ENCODE data around the gene ATP6V0E1. TPM values are rescaled to one million over a fixed set of nuclear protein-coding genes. Genes with fewer than 3 reads are reported as not detected.

Gene ATP6V0E1
- total RNA-seq = 118 TPM
- polyA plus RNA-seq = 324 TPM

- H3K27ac ChIP-seq (ENCODE audit: low read depth) = peak within 1 kb of the TSS; percentile 98
- WGBS = under 1% methylated on average over 49 of the region's 49 CpGs
These were observed at the start of gene ATP6V0E1 for GRCh38 chr5:172983542-172984243. Gene ATP6V0E1 (plus strand): TSS chr5:172983771. CDS start chr5:172983861, 90 bp downstream.

DNA sequence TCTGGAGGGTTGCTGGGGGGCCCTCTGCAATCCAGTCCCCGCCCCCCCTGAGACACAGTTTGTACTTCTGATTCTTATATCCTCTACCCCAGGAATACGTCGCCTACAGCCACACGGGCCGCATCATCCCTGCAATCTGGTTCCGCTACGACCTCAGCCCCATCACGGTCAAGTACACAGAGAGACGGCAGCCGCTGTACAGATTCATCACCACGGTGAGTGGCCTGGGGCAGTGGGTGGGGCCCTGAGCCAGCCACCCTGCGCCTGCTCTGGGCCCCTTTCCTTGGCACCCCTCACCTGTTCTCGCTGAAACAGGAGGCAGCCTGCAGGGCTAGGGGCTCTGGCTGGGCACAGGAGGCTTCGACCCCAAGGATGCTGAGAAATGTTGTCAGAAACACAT is 48.5 kb upstream of the ATP6V0E1 start:
- Histone ChIP-seq H3K4me1 (ENCODE audit: insufficient read depth) (no peaks in the 10 kb centered on the region), H3K4me3 (ENCODE audit: low read depth, low read length) (no peak overlapping the region), H3K36me3 (ENCODE audit: insufficient read depth) (no peaks in the 10 kb centered on the region), H3K27ac (ENCODE audit: low read depth) (no peak overlapping the region)
- no peak for DNase-seq (ENCODE audit: extremely low spot score)
- 91% methylated on average over 14 of the region's 14 CpGs for WGBS

More at GRCh38 chr5:172983542-172984243, at the start of gene ATP6V0E1:
- peak; percentile 80 for DNase-seq (ENCODE audit: extremely low spot score)
- no peaks in the 10 kb centered on the region for H3K36me3 ChIP-seq (ENCODE audit: insufficient read depth)
- peaks cover 2% of the 10 kb centered on the region for H3K4me1 ChIP-seq (ENCODE audit: insufficient read depth)
- H3K4me3 ChIP-seq (ENCODE audit: low read depth, low read length) = peak within 1 kb of the TSS; percentile 92

GRCh38 chr5:172936401-172936800 is 47.2 kb upstream of the ATP6V0E1 start:
- Histone ChIP-seq H3K4me3 (ENCODE audit: low read depth, low read length) (no peak overlapping the region), H3K36me3 (ENCODE audit: insufficient read depth) (no peaks in the 10 kb centered on the region), H3K4me1 (ENCODE audit: insufficient read depth) (no peaks in the 10 kb centered on the region), H3K27ac (ENCODE audit: low read depth) (no peak overlapping the region)
- no peak for DNase-seq (ENCODE audit: extremely low spot score)
- 97% methylated on average over 5 of the region's 5 CpGs for WGBS

GRCh38 chr5:172939071-172939470 is 44.5 kb upstream of the ATP6V0E1 start:
- Histone ChIP-seq H3K4me1 (ENCODE audit: insufficient read depth) (no peaks in the 10 kb centered on the region), H3K4me3 (ENCODE audit: low read depth, low read length) (no peak overlapping the region), H3K36me3 (ENCODE audit: insufficient read depth) (no peaks in the 10 kb centered on the region), H3K27ac (ENCODE audit: low read depth) (no peak overlapping the region)
- no peak for DNase-seq (ENCODE audit: extremely low spot score)
- 81% methylated on average over 10 of the region's 10 CpGs for whole genome bisulfite sequencing

DNA sequence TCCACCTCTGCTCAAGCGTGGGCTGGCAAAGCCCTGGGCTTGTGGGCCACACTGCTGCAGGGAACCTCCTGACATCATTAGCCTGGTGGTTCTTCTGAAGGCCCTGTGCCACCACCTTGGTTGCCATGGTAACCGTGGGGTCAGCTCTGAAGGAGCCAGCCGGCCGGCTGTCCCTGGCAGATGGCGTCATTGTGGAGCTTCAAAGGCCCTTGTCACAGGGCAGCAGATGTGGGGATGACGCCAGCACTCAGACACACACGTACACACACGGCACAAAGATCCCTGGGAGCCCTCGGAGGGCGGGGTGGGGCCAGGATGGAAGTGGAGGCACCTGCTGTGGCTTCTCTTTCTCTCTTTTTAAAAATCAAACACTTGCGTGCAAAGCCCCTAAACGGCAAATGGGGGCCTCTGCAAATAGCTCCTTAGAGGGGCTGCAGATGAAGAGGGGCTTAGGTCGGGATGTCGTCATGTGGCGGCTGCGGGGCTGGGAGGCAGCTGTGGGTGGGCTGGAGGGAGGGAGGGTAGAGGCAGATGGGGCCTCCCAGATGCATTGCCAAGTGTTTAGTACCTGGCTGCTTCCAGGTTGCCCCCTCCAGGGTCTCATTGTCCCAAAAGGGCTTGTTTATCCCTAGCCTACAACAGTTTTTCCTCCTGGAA is 43.8 kb upstream of the ATP6V0E1 start:
- Histone ChIP-seq H3K36me3 (ENCODE audit: insufficient read depth) (no peaks in the 10 kb centered on the region), H3K27ac (ENCODE audit: low read depth) (no peak overlapping the region), H3K4me1 (ENCODE audit: insufficient read depth) (no peaks in the 10 kb centered on the region), H3K4me3 (ENCODE audit: low read depth, low read length) (no peak overlapping the region)
- WGBS = 73% methylated on average over 16 of the region's 16 CpGs
- no peak for DNase-seq (ENCODE audit: extremely low spot score)

DNA sequence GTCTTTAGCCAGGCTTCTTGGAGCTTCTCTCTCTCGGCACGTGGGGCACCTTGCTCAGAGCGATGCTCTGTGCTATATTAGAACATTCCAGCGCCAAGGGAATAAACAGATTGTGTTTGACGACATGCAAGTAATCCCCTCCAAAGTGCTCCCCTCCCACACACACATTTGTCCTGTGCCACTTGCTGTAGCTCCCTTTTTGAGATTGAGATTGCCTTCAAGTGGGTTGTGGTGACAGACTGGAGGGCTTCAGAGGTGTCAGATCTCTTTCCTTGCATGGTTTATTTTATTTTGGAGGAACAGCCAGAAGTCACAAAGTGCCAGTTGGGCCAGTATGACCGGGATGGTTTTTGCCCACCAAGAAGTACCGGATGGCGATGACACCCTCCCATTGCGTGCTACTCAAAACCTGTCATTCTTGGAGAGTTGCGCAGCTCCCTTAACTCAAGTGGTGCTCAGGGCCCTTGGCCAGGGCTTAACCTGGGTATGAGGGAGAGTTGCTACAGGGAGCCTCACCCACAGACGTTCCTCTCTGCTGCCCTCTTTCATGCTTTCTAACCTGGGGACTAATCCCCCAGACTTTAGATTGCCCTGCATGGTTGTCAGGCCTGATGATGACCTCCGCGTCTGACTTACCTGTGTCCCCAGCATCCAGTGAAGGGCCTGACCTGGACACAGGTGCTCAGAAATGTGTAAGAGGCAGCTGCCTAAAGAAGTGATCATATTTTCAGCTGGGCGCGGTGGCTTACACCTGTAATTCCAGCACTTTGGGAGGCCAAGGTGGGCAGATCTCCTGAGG is 43.1 kb upstream of the ATP6V0E1 start:
- Histone ChIP-seq H3K4me3 (ENCODE audit: low read depth, low read length) (no peak overlapping the region), H3K36me3 (ENCODE audit: insufficient read depth) (no peaks in the 10 kb centered on the region), H3K27ac (ENCODE audit: low read depth) (no peak overlapping the region), H3K4me1 (ENCODE audit: insufficient read depth) (no peaks in the 10 kb centered on the region)
- WGBS = 84% methylated on average over 15 of the region's 15 CpGs
- DNase-seq (ENCODE audit: extremely low spot score) = no peak

GRCh38 chr5:172941067-172941516 is 42.5 kb upstream of the ATP6V0E1 start:
- Histone ChIP-seq H3K27ac (ENCODE audit: low read depth) (no peak overlapping the region), H3K4me3 (ENCODE audit: low read depth, low read length) (no peak overlapping the region), H3K4me1 (ENCODE audit: insufficient read depth) (no peaks in the 10 kb centered on the region), H3K36me3 (ENCODE audit: insufficient read depth) (no peaks in the 10 kb centered on the region)
- WGBS = 56% methylated on average over 4 of the region's 4 CpGs
- no peak for DNase-seq (ENCODE audit: extremely low spot score)

- Histone ChIP-seq H3K4me3 (ENCODE audit: low read depth, low read length) (no peak overlapping the region), H3K4me1 (ENCODE audit: insufficient read depth) (no peaks in the 10 kb centered on the region), H3K27ac (ENCODE audit: low read depth) (no peak overlapping the region), H3K36me3 (ENCODE audit: insufficient read depth) (no peaks in the 10 kb centered on the region)
- no peak for DNase-seq (ENCODE audit: extremely low spot score)
- 95% methylated on average over 11 of the region's 11 CpGs for WGBS
These were observed 41.0 kb upstream of the ATP6V0E1 start for GRCh38 chr5:172942556-172942955.

DNA sequence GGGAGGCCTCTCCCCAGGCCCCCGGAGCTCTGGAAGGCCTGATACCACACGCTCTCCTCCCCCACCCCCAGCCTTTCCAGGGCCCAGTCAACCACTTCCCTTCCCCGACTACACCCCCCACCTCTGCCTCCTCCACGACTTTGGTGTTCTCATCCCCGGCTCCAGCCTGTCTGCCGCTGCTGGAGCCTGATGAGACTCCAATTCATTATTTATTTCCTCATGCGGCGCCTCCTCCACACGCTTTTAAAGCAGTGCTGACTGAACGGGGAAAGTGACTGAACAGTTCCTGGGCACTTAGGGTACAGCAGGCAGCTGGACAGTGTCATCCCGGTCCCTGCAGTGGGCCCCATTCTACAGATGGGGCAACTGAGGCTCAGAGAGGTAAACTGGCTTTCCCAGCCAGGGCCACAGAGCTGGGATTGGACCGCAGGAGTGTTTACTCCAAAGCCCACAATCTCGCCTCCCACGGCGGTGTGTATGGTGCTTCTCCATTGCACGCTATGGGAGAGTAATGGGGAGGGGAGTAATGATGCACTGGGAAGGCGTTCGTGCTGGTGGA is 40.2 kb upstream of the ATP6V0E1 start:
- H3K4me3 ChIP-seq (ENCODE audit: low read depth, low read length) = no peak overlapping the region
- H3K36me3 ChIP-seq (ENCODE audit: insufficient read depth) = no peaks in the 10 kb centered on the region
- peak; percentile 59 for DNase-seq (ENCODE audit: extremely low spot score)
- H3K4me1 ChIP-seq (ENCODE audit: insufficient read depth) = no peaks in the 10 kb centered on the region
- peak overlapping the region; percentile 28 for H3K27ac ChIP-seq (ENCODE audit: low read depth)
- 38% methylated on average over 18 of the region's 18 CpGs for WGBS

- 74% methylated on average over 8 of the region's 8 CpGs for WGBS
- Histone ChIP-seq H3K27ac (ENCODE audit: low read depth) (peak overlapping the region; percentile 73), H3K4me1 (ENCODE audit: insufficient read depth) (no peaks in the 10 kb centered on the region), H3K36me3 (ENCODE audit: insufficient read depth) (no peaks in the 10 kb centered on the region), H3K4me3 (ENCODE audit: low read depth, low read length) (no peak overlapping the region)
- no peak for DNase-seq (ENCODE audit: extremely low spot score)
These were observed 39.7 kb upstream of the ATP6V0E1 start for GRCh38 chr5:172943906-172944305.

DNA sequence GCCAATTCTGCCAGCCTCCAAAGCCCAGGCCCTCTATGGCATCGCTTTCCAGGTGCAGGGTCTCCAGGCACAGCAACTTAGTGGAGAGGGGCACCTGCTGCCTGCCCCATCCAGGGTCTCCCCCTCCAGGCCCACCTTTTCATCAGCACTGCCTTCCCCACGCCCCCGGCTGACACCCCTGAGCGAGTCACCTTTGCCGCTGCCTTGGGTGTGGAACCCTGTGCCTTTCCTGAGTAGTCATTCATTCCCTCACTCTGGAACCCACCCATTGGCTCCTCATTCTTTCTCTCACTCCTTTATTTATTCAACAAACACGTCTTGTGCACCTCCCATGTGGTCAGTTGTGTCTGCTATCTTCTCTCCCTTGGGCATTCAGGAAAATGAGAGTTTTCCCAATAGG is 38.8 kb upstream of the ATP6V0E1 start:
- Histone ChIP-seq H3K4me3 (ENCODE audit: low read depth, low read length) (no peak overlapping the region), H3K27ac (ENCODE audit: low read depth) (no peak overlapping the region), H3K36me3 (ENCODE audit: insufficient read depth) (no peaks in the 10 kb centered on the region), H3K4me1 (ENCODE audit: insufficient read depth) (no peaks in the 10 kb centered on the region)
- DNase-seq (ENCODE audit: extremely low spot score) = no peak
- 89% methylated on average over 6 of the region's 6 CpGs for WGBS

GRCh38 chr5:172945151-172945550 is 38.4 kb upstream of the ATP6V0E1 start:
- H3K4me3 ChIP-seq (ENCODE audit: low read depth, low read length) = no peak overlapping the region
- no peak overlapping the region for H3K27ac ChIP-seq (ENCODE audit: low read depth)
- DNase-seq (ENCODE audit: extremely low spot score) = no peak
- H3K36me3 ChIP-seq (ENCODE audit: insufficient read depth) = no peaks in the 10 kb centered on the region
- H3K4me1 ChIP-seq (ENCODE audit: insufficient read depth) = no peaks in the 10 kb centered on the region
- 97% methylated on average over 6 of the region's 6 CpGs for WGBS

DNA sequence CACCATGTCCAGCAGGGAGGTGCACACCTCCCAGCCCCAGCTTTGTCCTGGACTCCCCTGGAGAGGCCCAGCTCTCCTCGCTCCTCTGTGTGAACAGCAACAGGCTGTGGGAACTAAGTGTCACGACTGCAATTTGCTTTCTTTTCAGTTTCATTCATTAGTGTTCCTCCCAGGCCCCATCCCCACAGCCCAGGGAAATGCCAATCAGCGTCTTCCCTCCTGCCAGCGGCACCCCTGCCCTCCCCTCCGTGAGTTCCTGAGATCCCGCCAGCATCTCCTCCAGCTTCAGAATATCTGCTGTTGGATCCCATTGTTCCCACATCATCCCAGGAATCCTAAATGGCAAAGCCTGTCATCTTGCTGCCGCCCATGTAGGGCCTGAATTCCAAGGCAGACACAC is 37.4 kb upstream of the ATP6V0E1 start:
- no peak for DNase-seq (ENCODE audit: extremely low spot score)
- no peak overlapping the region for H3K4me3 ChIP-seq (ENCODE audit: low read depth, low read length)
- no peaks in the 10 kb centered on the region for H3K36me3 ChIP-seq (ENCODE audit: insufficient read depth)
- H3K27ac ChIP-seq (ENCODE audit: low read depth) = no peak overlapping the region
- 92% methylated on average over 7 of the region's 7 CpGs for WGBS
- H3K4me1 ChIP-seq (ENCODE audit: insufficient read depth) = no peaks in the 10 kb centered on the region

Data from urinary bladder (tissue), 4 donors.